Glutamatergic neuron (in vitro differentiated cells): ENCODE measurements around the gene BAIAP2L2. TPM values are rescaled to one million over a fixed set of nuclear protein-coding genes. Genes with fewer than 3 reads are reported as not detected.
"Not testable (repeated sequence)": the region's sequence is repeated elsewhere in the genome, so short reads cannot be mapped to it uniquely, and the experiment has no call there.

Experiments used
- DNase-seq: peaks from one replicate; pipeline ENCODE4 v3.0.0; 2022
- H3K27ac Mint-ChIP-seq: one replicate; pipeline ENCODE4 v1.8.0; 2020; ENCODE audit warnings: mild to moderate bottlenecking, mixed read lengths, inconsistent platforms; ENCODE audit not compliant: unreplicated experiment
- H3K27me3 Mint-ChIP-seq: one replicate; pipeline ENCODE4 v1.8.0; 2020; ENCODE audit warnings: mild to moderate bottlenecking, moderate library complexity, mixed read lengths, inconsistent platforms; ENCODE audit not compliant: unreplicated experiment
- H3K36me3 Mint-ChIP-seq: one replicate; pipeline ENCODE4 v1.8.0; 2020; ENCODE audit warnings: mild to moderate bottlenecking, mixed read lengths, inconsistent platforms; ENCODE audit not compliant: unreplicated experiment
- H3K4me1 Mint-ChIP-seq: one replicate; pipeline ENCODE4 v1.8.0; 2020; ENCODE audit warnings: mild to moderate bottlenecking, low read depth, mixed read lengths, inconsistent platforms; ENCODE audit not compliant: unreplicated experiment
- H3K4me3 Mint-ChIP-seq: one replicate; pipeline ENCODE4 v1.8.0; 2020; ENCODE audit warnings: mild to moderate bottlenecking, mixed read lengths, inconsistent platforms; ENCODE audit not compliant: unreplicated experiment
- H3K9me3 Mint-ChIP-seq: one replicate; pipeline ENCODE4 v1.8.0; 2020; ENCODE audit warnings: mild to moderate bottlenecking, moderate library complexity, mixed read lengths, inconsistent platforms; ENCODE audit not compliant: unreplicated experiment
- CTCF ChIP-seq: fragments of 200-600 bp; sonication (generic); IDR thresholded peaks from one replicate; pipeline ENCODE4 v1.5.0; 2021; ENCODE audit not compliant: partially characterized antibody, unreplicated experiment
- long read RNA-seq: library from polyadenylated mRNA; unstranded; transcript quantifications from one replicate; pipeline ENCODE4 v2.0.0, GENCODE V29; 2020; ENCODE audit not compliant: unreplicated experiment
- total RNA-seq: library from RNA; stranded (reverse); fragmentation: NEBNext Ultra II Directional; extraction: Animal tissue kit (Norgen Biotek cat#: 25700); gene quantifications from one replicate; pipeline ENCODE4 v1.2.1, GENCODE V29; 2021; ENCODE audit not compliant: unreplicated experiment

Gene BAIAP2L2
- total RNA-seq, result 28.6 TPM
- long read RNA-seq, partial matches to known transcripts, result 5 of 15 reads
- long read RNA-seq, other reads (novel, unspliced or antisense), result 10 of 15 reads

GRCh38 chr22:38110008-38110862, at the start of gene BAIAP2L2:
Gene BAIAP2L2, minus strand, starts transcription at chr22:38110684. Its CDS starts 159 bp downstream, at chr22:38110525.
- Mint-ChIP-seq H3K36me3 (no peaks in the 10 kb centered on the region), H3K27ac (peak within 1 kb of the TSS; percentile 38), H3K4me1 (peaks cover 8% of the 10 kb centered on the region), H3K27me3 (peaks cover 9% of the 10 kb centered on the region), H3K9me3 (peaks cover 5% of the 10 kb centered on the region), H3K4me3 (no peak within 1 kb of the TSS)
- no peak for TF ChIP-seq CTCF
- no peak for DNase-seq

- no peak for DNase-seq
- H3K4me1 Mint-ChIP-seq, result no peaks in the 10 kb centered on the region
- H3K4me3 Mint-ChIP-seq, result no peak overlapping the region
- TF ChIP-seq CTCF, result no peak
- H3K9me3 Mint-ChIP-seq, result peaks cover 3% of the 10 kb centered on the region
- peaks cover 2% of the 10 kb centered on the region for H3K27me3 Mint-ChIP-seq
- no peak overlapping the region for H3K27ac Mint-ChIP-seq
- peaks cover 5% of the 10 kb centered on the region for H3K36me3 Mint-ChIP-seq
These were observed 45.2 kb upstream of the BAIAP2L2 start for GRCh38 chr22:38155703-38156102.

- not testable (repeated sequence) for H3K4me3 Mint-ChIP-seq, DNase-seq
These were observed 44.1 kb upstream of the BAIAP2L2 start for GRCh38 chr22:38154563-38154915.

GRCh38 chr22:38153821-38154562, 43.5 kb upstream of the BAIAP2L2 start:
- Mint-ChIP-seq H3K27me3 (no peaks in the 10 kb centered on the region), H3K9me3 (peaks cover 3% of the 10 kb centered on the region), H3K27ac (no peak overlapping the region), H3K36me3 (peaks cover 5% of the 10 kb centered on the region), H3K4me1 (no peaks in the 10 kb centered on the region), H3K4me3 (no peak overlapping the region)
- TF ChIP-seq CTCF, result no peak
- DNase-seq, result no peak

More at GRCh38 chr22:38154563-38154915, 44.1 kb upstream of the BAIAP2L2 start:
- not testable (repeated sequence) for H3K9me3 Mint-ChIP-seq, H3K27me3 Mint-ChIP-seq, H3K4me1 Mint-ChIP-seq, H3K36me3 Mint-ChIP-seq, H3K27ac Mint-ChIP-seq

GRCh38 chr22:38151126-38151500, 40.6 kb upstream of the BAIAP2L2 start:
- no peaks in the 10 kb centered on the region for H3K4me1 Mint-ChIP-seq
- H3K4me3 Mint-ChIP-seq, result no peak overlapping the region
- no peak for TF ChIP-seq CTCF
- no peaks in the 10 kb centered on the region for H3K27me3 Mint-ChIP-seq
- no peak for DNase-seq
- no peak overlapping the region for H3K27ac Mint-ChIP-seq
- H3K36me3 Mint-ChIP-seq, result peaks cover 5% of the 10 kb centered on the region
- H3K9me3 Mint-ChIP-seq, result peaks cover 3% of the 10 kb centered on the region
